Stimulated activated CD4-positive, alpha-beta T cell treated with anti-CD3 and anti-CD28 coated beads, Interleukin-12 subunit alpha, Interleukin-12 subunit beta, amount 100 ng/mL, for 48 hours (primary cell): ENCODE results near the gene TMEM92.

Experiments
- DNase-seq, 3 donors: peaks; one replicate each; pipeline ENCODE4 v3.0.0-alpha.2; 2020; ENCODE audit warnings: low read depth in 2 of 3, low spot score in 1 of 3

Gene TMEM92

GRCh38 chr17:50274142-50274896, at the start of gene TMEM92:
TMEM92 (plus strand) TSS chr17:50274466; CDS start chr17:50274502, 36 bp downstream.
- no peak for DNase-seq

GRCh38 chr17:50225701-50226240, 48.5 kb upstream of the TMEM92 start:
- no peak for DNase-seq

- DNase-seq: no peak
These were observed 39.7 kb upstream of the TMEM92 start for GRCh38 chr17:50234581-50234980.

GRCh38 chr17:50237901-50238300, 36.4 kb upstream of the TMEM92 start:
- DNase-seq: no peak

- no peak for DNase-seq
These were observed 35.5 kb upstream of the TMEM92 start for GRCh38 chr17:50238601-50239280.

GRCh38 chr17:50239937-50240336, 34.3 kb upstream of the TMEM92 start:
- no peak for DNase-seq

GRCh38 chr17:50240851-50241250, 33.4 kb upstream of the TMEM92 start:
- no peak for DNase-seq

- no peak for DNase-seq
These were observed 32.8 kb upstream of the TMEM92 start for GRCh38 chr17:50241431-50241830.

GRCh38 chr17:50244771-50245170, 29.5 kb upstream of the TMEM92 start:
- DNase-seq: no peak

- DNase-seq: no peak
These were observed 26.0 kb upstream of the TMEM92 start for GRCh38 chr17:50248255-50248654.

GRCh38 chr17:50252781-50253180, 21.5 kb upstream of the TMEM92 start:
- no peak for DNase-seq

GRCh38 chr17:50255766-50256635, 18.3 kb upstream of the TMEM92 start:
- no peak for DNase-seq

- no peak for DNase-seq
These were observed 17.2 kb upstream of the TMEM92 start for GRCh38 chr17:50256826-50257618.

GRCh38 chr17:50257676-50258224, 16.5 kb upstream of the TMEM92 start:
- DNase-seq: no peak

- DNase-seq: no peak
These were observed 15.4 kb upstream of the TMEM92 start for GRCh38 chr17:50258647-50259476.

- no peak for DNase-seq
These were observed 14.6 kb upstream of the TMEM92 start for GRCh38 chr17:50259477-50260324.

- no peak for DNase-seq
These were observed 13.8 kb upstream of the TMEM92 start for GRCh38 chr17:50260501-50260911.
